ENCODE measurements around the gene CNPY1. TPM values are rescaled to one million over a fixed set of nuclear protein-coding genes. Genes with fewer than 3 reads are reported as not detected.

CNPY1 gene
- total RNA-seq, 1 experiment from 2014 or later = not detected

- DNase-seq = no peak
- Mint-ChIP-seq H3K36me3 (ENCODE audit: insufficient read depth in 1 of 3, low read depth in 3 of 3) (no peaks in the 10 kb centered on the region; a peak in 1 of 7 replicates), H3K27me3 (ENCODE audit: low read depth) (peaks cover 9% of the 10 kb centered on the region), H3K9me3 (no peaks in the 10 kb centered on the region), H3K27ac (no peak overlapping the region), H3K4me1 (peaks cover 3 to 11% of the 10 kb centered on the region in 2 experiments), H3K4me3 (no peak overlapping the region)
- no peak for TF ChIP-seq CTCF (conservative IDR thresholded peaks at IDR 0.05)
- Histone ChIP-seq H3K9me3 (ENCODE audit: control insufficient read depth, low read depth, low read length) (no peaks in the 10 kb centered on the region), H4K5ac (ENCODE audit: insufficient read length, low read depth, low read length) (no peak overlapping the region), H3K56ac (ENCODE audit: insufficient read length, low read depth, low read length) (no peak overlapping the region), H2BK5ac (ENCODE audit: insufficient read length, low read length) (no peak overlapping the region), H2AK5ac (ENCODE audit: insufficient read length, low read length) (no peak overlapping the region), H2BK120ac (ENCODE audit: low read depth, low read length, poor library complexity, severe bottlenecking) (no peak overlapping the region), H3K14ac (ENCODE audit: insufficient read depth, low read length) (no peak overlapping the region), H4K8ac (replicated peaks; ENCODE audit: insufficient read length, low read depth, low read length) (no peak overlapping the region), H3K27ac (ENCODE audit: insufficient read length, low read depth, low read length) (no peak overlapping the region), H3K27me3 (ENCODE audit: insufficient read depth, low read length) (no peaks in the 10 kb centered on the region), H4K20me1 (ENCODE audit: control insufficient read depth, insufficient read depth, insufficient read length) (no peaks in the 10 kb centered on the region), H3K4me2 (ENCODE audit: insufficient read depth, insufficient read length, low read length) (no peak overlapping the region), H4K91ac (ENCODE audit: insufficient read length, low read depth, low read length) (no peak overlapping the region), H3K23me2 (ENCODE audit: insufficient read length, low read depth, low read length, poor library complexity, severe bottlenecking) (no peaks in the 10 kb centered on the region), H3K4ac (ENCODE audit: low read depth, low read length) (no peak overlapping the region), H3K4me1 (ENCODE audit: insufficient read depth, low read length) (no peaks in the 10 kb centered on the region), H3K23ac (ENCODE audit: insufficient read length, low read depth, low read length) (no peak overlapping the region), H3K18ac (ENCODE audit: insufficient read length, low read depth, low read length) (no peak overlapping the region), H2BK12ac (ENCODE audit: insufficient read length, low read depth, low read length) (no peak overlapping the region), H3K79me2 (ENCODE audit: insufficient read depth, low read length) (no peaks in the 10 kb centered on the region), H3K9ac (ENCODE audit: extremely low read depth, insufficient read length, low read length) (no peak overlapping the region), H2BK15ac (ENCODE audit: low read depth, low read length) (no peak overlapping the region), H2BK20ac (ENCODE audit: low read depth, low read length, poor library complexity, severe bottlenecking) (no peak overlapping the region), H2AFZ (ENCODE audit: low read length) (no peak overlapping the region), H3K79me1 (ENCODE audit: insufficient read depth, low read depth, low read length, poor library complexity, severe bottlenecking) (no peaks in the 10 kb centered on the region), H3T11ph (ENCODE audit: low read length) (no peak overlapping the region)
- WGBS (ENCODE audit: extremely low coverage, insufficient read length, low lambda C conversion rate) = no CpG with 5 or more reads among the region's 29 CpGs
Measured at GRCh38 chr7:155589001-155589980, 42.9 kb upstream of the CNPY1 start.

Data from H9 (cell line).